Upper lobe of right lung (tissue), 1 donor: Measurements from ENCODE around the gene CENPK. TPM values are rescaled to one million over a fixed set of nuclear protein-coding genes. Genes with fewer than 3 reads are reported as not detected.

ENCODE experiments used
- ATAC-seq: fragments of 200-7000 bp; cut with Tn5 transposase; one replicate; pipeline ENCODE4 v1.9.1; 2020; ENCODE audit warnings: mild to moderate bottlenecking, moderate library complexity
- DNase-seq: peaks from one replicate; pipeline ENCODE4 v3.0.0-alpha.2; 2020
- H3K27ac ChIP-seq: fragments of 200-600 bp; one replicate; pipeline ENCODE4 v1.8.0; 2022
- H3K27me3 ChIP-seq: fragments of 200-600 bp; one replicate; pipeline ENCODE4 v1.8.0; 2022; ENCODE audit warnings: mild to moderate bottlenecking
- H3K36me3 ChIP-seq: fragments of 200-600 bp; one replicate; pipeline ENCODE4 v1.8.0; 2022
- H3K4me1 ChIP-seq: fragments of 200-600 bp; one replicate; pipeline ENCODE4 v1.8.0; 2022
- H3K4me3 ChIP-seq: fragments of 200-600 bp; one replicate; pipeline ENCODE4 v1.8.0; 2022; ENCODE audit warnings: mild to moderate bottlenecking
- H3K9me3 ChIP-seq: fragments of 200-600 bp; one replicate; pipeline ENCODE4 v1.8.0; 2022
- intact Hi-C: fragments of 100-400 bp; cut with DNase I; formaldehyde crosslinking; loops from one replicate; pipeline ENCODE4 v1.11.0; 2022
- total RNA-seq: library from RNA; stranded (reverse); fragmentation: NEBNext Ultra II Directional; extraction: Animal tissue kit (Norgen Biotek cat#: 25700); gene quantifications from one replicate; pipeline ENCODE4 v1.2.1, GENCODE V29; 2021
- TF ChIP-seq, protein P1 (sequence below): fragments of 200-600 bp; IDR thresholded peaks from one replicate; pipeline ENCODE4 v1.8.0; 2022; ENCODE audit warnings: antibody characterized with exemption
- donor health status: DM: no; HTN: yes; CAD: no; lungs with severe emphysema.

CENPK gene
- total RNA-seq, 1 donor from 2014 or later: 2.3 TPM

- no peak overlapping the region for H3K4me3 ChIP-seq
- intact Hi-C loops: no loop called here
- TF ChIP-seq, protein P1, sequence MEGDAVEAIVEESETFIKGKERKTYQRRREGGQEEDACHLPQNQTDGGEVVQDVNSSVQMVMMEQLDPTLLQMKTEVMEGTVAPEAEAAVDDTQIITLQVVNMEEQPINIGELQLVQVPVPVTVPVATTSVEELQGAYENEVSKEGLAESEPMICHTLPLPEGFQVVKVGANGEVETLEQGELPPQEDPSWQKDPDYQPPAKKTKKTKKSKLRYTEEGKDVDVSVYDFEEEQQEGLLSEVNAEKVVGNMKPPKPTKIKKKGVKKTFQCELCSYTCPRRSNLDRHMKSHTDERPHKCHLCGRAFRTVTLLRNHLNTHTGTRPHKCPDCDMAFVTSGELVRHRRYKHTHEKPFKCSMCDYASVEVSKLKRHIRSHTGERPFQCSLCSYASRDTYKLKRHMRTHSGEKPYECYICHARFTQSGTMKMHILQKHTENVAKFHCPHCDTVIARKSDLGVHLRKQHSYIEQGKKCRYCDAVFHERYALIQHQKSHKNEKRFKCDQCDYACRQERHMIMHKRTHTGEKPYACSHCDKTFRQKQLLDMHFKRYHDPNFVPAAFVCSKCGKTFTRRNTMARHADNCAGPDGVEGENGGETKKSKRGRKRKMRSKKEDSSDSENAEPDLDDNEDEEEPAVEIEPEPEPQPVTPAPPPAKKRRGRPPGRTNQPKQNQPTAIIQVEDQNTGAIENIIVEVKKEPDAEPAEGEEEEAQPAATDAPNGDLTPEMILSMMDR: no peak
- DNase-seq (no peak), ATAC-seq (no peak)
- peaks cover under 1% of the 10 kb centered on the region for H3K4me1 ChIP-seq
- no peak overlapping the region for H3K27ac ChIP-seq
- no peaks in the 10 kb centered on the region for H3K36me3 ChIP-seq
- no peaks in the 10 kb centered on the region for H3K9me3 ChIP-seq
- H3K27me3 ChIP-seq: no peaks in the 10 kb centered on the region
Measured at GRCh38 chr5:65474130-65474711, 88.7 kb downstream of the CENPK start.

GRCh38 chr5:65468633-65469032, 94.3 kb downstream of the CENPK start:
- Histone ChIP-seq H3K4me1 (no peaks in the 10 kb centered on the region), H3K4me3 (no peak overlapping the region), H3K36me3 (no peaks in the 10 kb centered on the region), H3K27ac (no peak overlapping the region), H3K27me3 (no peaks in the 10 kb centered on the region), H3K9me3 (no peaks in the 10 kb centered on the region)
- ATAC-seq: no peak
- TF ChIP-seq, protein P1: no peak
- DNase-seq: no peak
- intact Hi-C loops: no loop called here

Other genes with a start within 250 kb of the CENPK start
- gene ADAMTS6, start 81.2 kb downstream of the CENPK start, total RNA-seq: 2.3 TPM
- gene PPWD1, start 128 bp upstream of the CENPK start, total RNA-seq: 33.6 TPM
- gene TRIM23, start 61.2 kb upstream of the CENPK start, total RNA-seq: 14.7 TPM
- gene SHLD3, start 61.9 kb upstream of the CENPK start, total RNA-seq: 3.4 TPM
- gene TRAPPC13, start 61.9 kb upstream of the CENPK start, total RNA-seq: 19.6 TPM
- gene SGTB, start 158.9 kb upstream of the CENPK start, total RNA-seq: 10.8 TPM
- 15.8 TPM for gene NLN, start 159.0 kb upstream of the CENPK start, total RNA-seq